ENCODE data around the gene TENT4A.

- TF ChIP-seq POLR2A (IDR thresholded peaks at IDR 0.05), result no peak
- TF ChIP-seq CTCF (IDR thresholded peaks at IDR 0.05 in 8 of 11, conservative IDR thresholded peaks at IDR 0.05 in 3 of 11), result no peak
These were observed 60.3 kb downstream of the TENT4A start for GRCh38 chr5:6773342-6774035.
